Astrocyte (in vitro differentiated cells and primary cell): ENCODE data around the gene PGC. TPM values are rescaled to one million over a fixed set of nuclear protein-coding genes. Genes with fewer than 3 reads are reported as not detected.

Experiments
- DNase-seq: peaks from one replicate; pipeline ENCODE4 v3.0.0-alpha.2; 2010; ENCODE audit warnings: low read depth
- FAIRE-seq: peaks from 2 replicates; lab custom pipeline; 2011; peaks lifted over from hg19 to GRCh38; lab: Jason Lieb, UNC
- H2AFZ ChIP-seq: 2 replicates; pipeline ENCODE4 v1.6.0; 2012; ENCODE audit warnings: low read depth, low read length, inconsistent platforms
- H3K27ac ChIP-seq: 2 replicates; pipeline ENCODE4 v1.5.1; 2011; ENCODE audit warnings: low read depth, low read length, inconsistent platforms
- H3K27me3 ChIP-seq: 2 replicates; pipeline ENCODE4 v1.6.0; 2011; ENCODE audit warnings: low read length, inconsistent platforms; ENCODE audit not compliant: insufficient read depth
- H3K36me3 ChIP-seq: 2 replicates; pipeline ENCODE4 v1.5.1; 2011; ENCODE audit warnings: low read length, inconsistent platforms; ENCODE audit not compliant: insufficient read depth
- H3K4me1 ChIP-seq: 2 replicates; pipeline ENCODE4 v1.5.1; 2011; ENCODE audit warnings: low read length, inconsistent platforms; ENCODE audit not compliant: insufficient read depth
- H3K4me2 ChIP-seq: 2 replicates; pipeline ENCODE4 v1.6.0; 2012; ENCODE audit warnings: low read length, inconsistent platforms
- H3K4me3 ChIP-seq: 2 replicates; pipeline ENCODE4 v1.5.1; 2011; ENCODE audit warnings: low read depth, mild to moderate bottlenecking, low read length, inconsistent platforms; ENCODE audit not compliant: insufficient read depth
- H3K79me2 ChIP-seq: 2 replicates; pipeline ENCODE4 v1.6.0; 2012; ENCODE audit warnings: mild to moderate bottlenecking, low read length, inconsistent platforms; ENCODE audit not compliant: insufficient read depth
- H3K9ac ChIP-seq: 2 replicates; pipeline ENCODE4 v1.6.0; 2012; ENCODE audit warnings: mild to moderate bottlenecking, low read length, inconsistent platforms
- H3K9me3 ChIP-seq: 2 replicates; pipeline ENCODE4 v1.5.1; 2012; ENCODE audit warnings: low read depth, mild to moderate bottlenecking, low read length, inconsistent platforms; ENCODE audit not compliant: insufficient read depth
- H4K20me1 ChIP-seq: 2 replicates; pipeline ENCODE4 v1.6.0; 2012; ENCODE audit warnings: low read length, inconsistent platforms; ENCODE audit not compliant: insufficient read depth
- H3K27ac Mint-ChIP-seq: one replicate; pipeline ENCODE4 v1.8.0; 2021; ENCODE audit warnings: mild to moderate bottlenecking, mixed read lengths; ENCODE audit not compliant: unreplicated experiment
- H3K27me3 Mint-ChIP-seq: one replicate; pipeline ENCODE4 v1.8.0; 2021; ENCODE audit warnings: low read depth, mixed read lengths; ENCODE audit not compliant: unreplicated experiment
- H3K36me3 Mint-ChIP-seq: one replicate; pipeline ENCODE4 v1.8.0; 2021; ENCODE audit warnings: low read depth, mixed read lengths; ENCODE audit not compliant: unreplicated experiment
- H3K4me1 Mint-ChIP-seq: one replicate; pipeline ENCODE4 v1.8.0; 2021; ENCODE audit warnings: low read depth, mixed read lengths; ENCODE audit not compliant: unreplicated experiment
- H3K4me3 Mint-ChIP-seq: one replicate; pipeline ENCODE4 v1.8.0; 2021; ENCODE audit warnings: mild to moderate bottlenecking, moderate library complexity, mixed read lengths; ENCODE audit not compliant: unreplicated experiment
- H3K9me3 Mint-ChIP-seq: one replicate; pipeline ENCODE4 v1.8.0; 2021; ENCODE audit warnings: mild to moderate bottlenecking, mixed read lengths; ENCODE audit not compliant: unreplicated experiment
- CTCF ChIP-seq: IDR thresholded peaks from 2 replicates; pipeline ENCODE4 v1.5.1; 2011; ENCODE audit warnings: low read depth, mild to moderate bottlenecking, inconsistent platforms, low read length, moderate library complexity; ENCODE audit not compliant: insufficient read depth
- EZH2 ChIP-seq: IDR thresholded peaks from 2 replicates; pipeline ENCODE4 v1.6.1; 2012; ENCODE audit warnings: mild to moderate bottlenecking, low read length, inconsistent platforms; ENCODE audit not compliant: insufficient read depth
- total RNA-seq: library from RNA; stranded (reverse); gene quantifications from 2 replicates; pipeline ENCODE4 v1.2.1, GENCODE V29; 2021

The PGC gene
- total RNA-seq, 1 donor from 2014 or later, result not detected

- H3K79me2 ChIP-seq, result no peaks in the 10 kb centered on the region
- no peaks in the 10 kb centered on the region for H3K9me3 Mint-ChIP-seq
- peaks cover 32% of the 10 kb centered on the region for H3K4me1 ChIP-seq
- no peak overlapping the region for H3K9ac ChIP-seq
- no peak overlapping the region for H3K4me3 Mint-ChIP-seq
- peaks cover 9% of the 10 kb centered on the region for H4K20me1 ChIP-seq
- peaks cover 32% of the 10 kb centered on the region for H3K4me1 Mint-ChIP-seq
- no peak overlapping the region for H3K27ac Mint-ChIP-seq
- no peaks in the 10 kb centered on the region for H3K27me3 ChIP-seq
- H3K9me3 ChIP-seq, result no peaks in the 10 kb centered on the region
- no peaks in the 10 kb centered on the region for H3K36me3 ChIP-seq
- H2AFZ ChIP-seq, result no peak overlapping the region
- peaks cover 3% of the 10 kb centered on the region for H3K36me3 Mint-ChIP-seq
- H3K4me3 ChIP-seq, result no peak overlapping the region
- no peak for TF ChIP-seq CTCF
- no peak for TF ChIP-seq EZH2
- FAIRE-seq (no peak), DNase-seq (no peak)
- H3K4me2 ChIP-seq, result no peak overlapping the region
- peaks cover 11% of the 10 kb centered on the region for H3K27me3 Mint-ChIP-seq
- H3K27ac ChIP-seq, result no peak overlapping the region
Measured at GRCh38 chr6:41714556-41715273, 32.5 kb downstream of the PGC start.

GRCh38 chr6:41713650-41714291, 33.4 kb downstream of the PGC start:
- TF ChIP-seq EZH2 (no peak), CTCF (no peak)
- H2AFZ ChIP-seq, result no peak overlapping the region
- Mint-ChIP-seq H3K36me3 (peaks cover 3% of the 10 kb centered on the region), H3K9me3 (no peaks in the 10 kb centered on the region), H3K4me3 (no peak overlapping the region), H3K27me3 (peaks cover 15% of the 10 kb centered on the region), H3K4me1 (peaks cover 32% of the 10 kb centered on the region), H3K27ac (no peak overlapping the region)
- no peak overlapping the region for H3K4me3 ChIP-seq
- H3K9me3 ChIP-seq, result no peaks in the 10 kb centered on the region
- FAIRE-seq (no peak), DNase-seq (peak; percentile 27)
- H3K27me3 ChIP-seq, result no peaks in the 10 kb centered on the region
- no peak overlapping the region for H3K9ac ChIP-seq
- H3K79me2 ChIP-seq, result no peaks in the 10 kb centered on the region
- no peaks in the 10 kb centered on the region for H3K36me3 ChIP-seq
- H4K20me1 ChIP-seq, result peaks cover 9% of the 10 kb centered on the region
- peak overlapping the region; percentile 58 for H3K4me2 ChIP-seq
- peaks cover 32% of the 10 kb centered on the region for H3K4me1 ChIP-seq
- H3K27ac ChIP-seq, result no peak overlapping the region

- Histone ChIP-seq H4K20me1 (peaks cover 9% of the 10 kb centered on the region), H3K9ac (no peak overlapping the region), H3K79me2 (no peaks in the 10 kb centered on the region), H3K27ac (no peak overlapping the region), H3K4me3 (no peak overlapping the region), H3K27me3 (no peaks in the 10 kb centered on the region), H2AFZ (no peak overlapping the region), H3K4me1 (peaks cover 32% of the 10 kb centered on the region), H3K36me3 (no peaks in the 10 kb centered on the region), H3K9me3 (no peaks in the 10 kb centered on the region), H3K4me2 (peak overlapping the region; percentile 58)
- Mint-ChIP-seq H3K27ac (no peak overlapping the region), H3K4me1 (peaks cover 32% of the 10 kb centered on the region), H3K4me3 (no peak overlapping the region), H3K9me3 (no peaks in the 10 kb centered on the region), H3K27me3 (peaks cover 20% of the 10 kb centered on the region), H3K36me3 (peaks cover 3% of the 10 kb centered on the region)
- no peak for TF ChIP-seq CTCF
- TF ChIP-seq EZH2, result no peak
- peak; percentile 47 for DNase-seq
- FAIRE-seq, result no peak
Measured at GRCh38 chr6:41713159-41713649, 34.0 kb downstream of the PGC start.
